RWPE1 (cell line): ENCODE results near the gene DNAI4.

ENCODE experiments used
- CTCF ChIA-PET: fragments of 350-600 bp; sonication (Branson Sonifier 250); formaldehyde crosslinking; extraction: SDS; loops from one replicate; lab custom pipeline; 2021; lab: Yijun Ruan, JAX
- POLR2A ChIA-PET: fragments of 400-600 bp; formaldehyde crosslinking; extraction: SDS; loops from one replicate; lab custom pipeline; 2020; ENCODE audit warnings: antibody characterized with exemption; ENCODE audit not compliant: low non-redundant PET; lab: Yijun Ruan, JAX
- DNase-seq: peaks from one replicate; pipeline ENCODE4 v3.0.0; 2012; ENCODE audit warnings: low spot score
- H3K27ac ChIP-seq: fragments of 450-650 bp; 2 replicates; pipeline ENCODE4 v1.5.1; 2017
- TF ChIP-seq, protein P1 (sequence below): fragments of 450-650 bp; conservative IDR thresholded peaks from 2 replicates; pipeline ENCODE4 v1.5.1; 2017; ENCODE audit warnings: low read depth, mild to moderate bottlenecking

The DNAI4 gene

GRCh38 chr1:66947267-66947666 lies 22.6 kb upstream of the DNAI4 start:
- CTCF ChIA-PET, result interaction anchor here (0.6 kb wide), 1 partner anchor 13 kb away, joined by 3 read pairs; no protein-coding TSS in a partner anchor
- no peak for DNase-seq
- POLR2A ChIA-PET, result no interaction called here
- no peak overlapping the region for H3K27ac ChIP-seq
- TF ChIP-seq, protein P1, sequence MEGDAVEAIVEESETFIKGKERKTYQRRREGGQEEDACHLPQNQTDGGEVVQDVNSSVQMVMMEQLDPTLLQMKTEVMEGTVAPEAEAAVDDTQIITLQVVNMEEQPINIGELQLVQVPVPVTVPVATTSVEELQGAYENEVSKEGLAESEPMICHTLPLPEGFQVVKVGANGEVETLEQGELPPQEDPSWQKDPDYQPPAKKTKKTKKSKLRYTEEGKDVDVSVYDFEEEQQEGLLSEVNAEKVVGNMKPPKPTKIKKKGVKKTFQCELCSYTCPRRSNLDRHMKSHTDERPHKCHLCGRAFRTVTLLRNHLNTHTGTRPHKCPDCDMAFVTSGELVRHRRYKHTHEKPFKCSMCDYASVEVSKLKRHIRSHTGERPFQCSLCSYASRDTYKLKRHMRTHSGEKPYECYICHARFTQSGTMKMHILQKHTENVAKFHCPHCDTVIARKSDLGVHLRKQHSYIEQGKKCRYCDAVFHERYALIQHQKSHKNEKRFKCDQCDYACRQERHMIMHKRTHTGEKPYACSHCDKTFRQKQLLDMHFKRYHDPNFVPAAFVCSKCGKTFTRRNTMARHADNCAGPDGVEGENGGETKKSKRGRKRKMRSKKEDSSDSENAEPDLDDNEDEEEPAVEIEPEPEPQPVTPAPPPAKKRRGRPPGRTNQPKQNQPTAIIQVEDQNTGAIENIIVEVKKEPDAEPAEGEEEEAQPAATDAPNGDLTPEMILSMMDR, result no peak

GRCh38 chr1:66945316-66945715 lies 20.7 kb upstream of the DNAI4 start:
- TF ChIP-seq, protein P1, result no peak
- POLR2A ChIA-PET, result interaction anchor here (0.6 kb wide), 1 partner anchor 10 kb away, joined by 6 read pairs; no protein-coding TSS in a partner anchor
- CTCF ChIA-PET, result no interaction called here
- DNase-seq, result no peak
- no peak overlapping the region for H3K27ac ChIP-seq

DNA sequence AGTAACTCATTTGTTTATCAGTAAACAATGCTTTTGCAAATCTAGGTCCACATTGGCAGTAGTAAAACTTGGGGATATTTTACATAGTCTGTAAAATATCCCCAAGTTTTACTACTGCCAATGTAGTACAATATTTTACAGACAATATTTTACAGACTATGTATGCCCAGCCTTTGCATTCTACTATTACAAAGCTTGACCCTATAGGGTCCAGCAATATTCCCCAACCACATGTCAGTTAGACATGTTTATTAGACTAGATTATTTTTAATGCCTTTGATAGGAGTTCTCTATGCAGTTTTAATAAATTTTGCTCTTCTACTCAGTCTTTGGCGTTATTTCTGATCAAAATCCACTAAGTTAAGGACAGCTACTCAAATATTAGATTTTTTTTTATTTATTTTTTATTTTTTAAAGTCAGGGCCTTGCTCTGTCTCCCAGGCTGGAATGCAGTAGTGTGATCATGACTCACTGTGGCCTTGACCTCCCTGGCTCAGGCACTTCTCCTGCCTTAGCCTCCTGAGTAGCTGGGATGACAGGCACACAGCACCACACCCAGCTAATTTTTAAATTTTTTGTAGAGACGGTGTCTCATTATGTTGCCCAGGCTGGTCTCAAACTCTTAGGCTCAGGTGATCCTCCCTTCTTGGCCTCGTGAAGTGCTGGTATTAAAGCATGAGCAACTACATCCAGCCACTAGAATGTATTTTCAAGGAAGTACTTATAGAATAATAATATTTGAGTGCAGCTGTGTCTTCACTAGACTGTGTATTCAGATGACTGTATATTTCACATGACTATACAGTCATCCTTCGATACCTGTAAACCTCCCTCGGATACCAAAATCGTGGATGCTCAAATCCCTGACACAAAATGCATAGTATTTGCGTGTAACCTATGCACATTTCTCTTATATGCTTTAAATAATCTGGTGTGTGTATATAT lies 19.9 kb upstream of the DNAI4 start:
- DNase-seq, result no peak
- peak overlapping the region; percentile 80 for H3K27ac ChIP-seq
- POLR2A ChIA-PET, result interaction anchor here (0.6 kb wide), 1 partner anchor 10 kb away, joined by 6 read pairs; no protein-coding TSS in a partner anchor

GRCh38 chr1:66943361-66943969 lies 18.8 kb upstream of the DNAI4 start:
- H3K27ac ChIP-seq, result peak overlapping the region; percentile 64
- ChIA-PET POLR2A (no interaction called here), CTCF (no interaction called here)
- TF ChIP-seq, protein P1, result no peak
- DNase-seq, result no peak

More for the DNA sequence above, 19.9 kb upstream of the DNAI4 start:
- TF ChIP-seq, protein P1, result no peak
- CTCF ChIA-PET, result interaction anchor here (0.6 to 0.7 kb wide), 2 partner anchors 238 to 1185 kb away, joined by 4 read pairs; no protein-coding TSS in a partner anchor

DNA sequence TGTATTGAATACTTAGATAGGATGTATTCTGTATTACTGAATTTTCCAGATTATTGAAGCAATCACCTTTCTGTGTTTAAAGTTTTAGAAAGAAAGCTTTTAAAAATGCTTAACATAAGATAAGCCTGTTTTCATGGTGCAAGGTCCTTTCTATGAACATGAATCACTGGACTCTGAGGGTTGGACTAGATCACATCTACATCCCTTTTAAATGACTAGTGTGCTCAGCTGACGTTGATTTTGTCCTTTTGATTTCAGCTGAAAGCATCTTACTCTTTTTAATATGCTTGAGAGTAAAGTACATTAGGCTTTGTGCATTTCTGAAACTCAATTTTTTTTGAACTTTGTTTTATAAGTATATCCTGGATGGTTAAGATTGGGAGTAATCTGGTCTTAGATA lies 16.3 kb upstream of the DNAI4 start:
- DNase-seq, result no peak
- TF ChIP-seq, protein P1, result no peak
- ChIA-PET CTCF (no interaction called here), POLR2A (interaction anchor here (0.5 kb wide), 1 partner anchor 12 kb away, joined by 9 read pairs; no protein-coding TSS in a partner anchor)
- H3K27ac ChIP-seq, result no peak overlapping the region

DNA sequence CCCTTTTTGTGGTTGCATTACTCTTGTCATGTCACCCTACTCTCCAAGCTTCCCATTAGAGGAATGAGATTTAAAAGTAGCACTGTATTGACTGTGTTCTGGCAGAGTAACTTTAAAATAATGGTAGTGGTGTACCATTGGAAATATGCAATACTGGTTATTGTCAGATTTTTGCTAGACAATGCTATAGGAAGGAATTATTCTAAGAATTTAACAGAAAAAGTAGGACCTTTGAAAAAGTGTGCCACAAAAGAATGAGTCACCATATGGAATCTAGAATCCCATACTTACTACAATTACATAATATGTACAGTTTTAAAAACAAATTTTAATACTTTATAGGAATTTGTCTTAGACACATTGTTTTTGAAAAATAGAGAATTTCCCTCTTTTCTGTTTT lies 14.0 kb upstream of the DNAI4 start:
- TF ChIP-seq, protein P1, result no peak
- ChIA-PET POLR2A (no interaction called here), CTCF (interaction anchor here (0.6 kb wide), 1 partner anchor 314 kb away, joined by 3 read pairs; no protein-coding TSS in a partner anchor)
- no peak overlapping the region for H3K27ac ChIP-seq
- DNase-seq, result no peak
